ENCODE measurements around the gene DONSON. TPM values are rescaled to one million over a fixed set of nuclear protein-coding genes. Genes with fewer than 3 reads are reported as not detected.

DONSON gene
- total and polyA plus RNA-seq, 2 of the 13 experiments (the other 11 are each of a cell fraction or from before 2014, with no cell fraction given) = 35.4 to 63.6 TPM

DNA sequence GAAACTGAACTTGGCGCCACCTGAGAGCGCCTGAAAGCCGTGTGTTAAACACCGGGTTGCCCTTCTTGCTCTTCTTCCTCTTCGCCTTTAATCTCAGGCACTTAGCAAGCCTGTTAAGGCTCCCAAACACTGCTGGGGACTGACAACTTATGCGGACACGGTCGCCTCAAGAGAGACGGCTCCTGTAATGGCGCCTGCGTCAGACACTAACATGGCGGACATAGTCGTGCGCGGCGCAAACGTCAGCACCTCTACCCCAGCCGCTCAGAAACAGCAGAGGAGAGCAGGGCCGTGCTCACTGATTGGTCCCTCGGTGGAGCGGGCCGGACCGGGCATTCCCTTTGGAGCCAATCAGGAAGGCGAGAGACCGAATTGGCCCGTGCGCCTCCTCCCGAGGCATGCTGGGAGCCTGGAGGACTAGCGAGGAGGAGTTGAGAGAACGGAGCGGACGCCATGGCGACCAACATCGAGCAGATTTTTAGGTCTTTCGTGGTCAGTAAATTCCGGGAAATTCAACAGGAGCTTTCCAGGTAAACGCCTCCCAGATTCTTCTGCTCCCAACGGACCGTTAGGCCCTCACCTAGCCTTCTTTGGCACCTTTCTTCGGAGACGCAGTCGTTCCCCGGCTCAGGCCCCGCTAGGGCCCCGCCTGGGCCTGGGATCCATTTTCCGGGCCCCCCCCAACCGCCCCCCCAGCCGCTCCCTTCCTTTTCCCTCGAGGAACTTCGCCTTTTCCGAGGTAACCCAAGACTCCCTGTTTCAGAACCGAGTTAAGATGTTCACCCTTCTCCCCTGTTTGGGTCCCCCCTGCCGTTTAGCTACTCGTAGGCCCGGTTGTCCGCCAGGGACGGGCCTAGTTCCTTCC lies 45.6 kb downstream of the DONSON start, which contains the start of gene SON (continued):
- TF ChIP-seq KAT2B (IDR thresholded peaks at IDR 0.05; ENCODE audit: borderline replicate concordance, low read depth, low read length) (no peak), MBNL3 (CRISPR knock-in tag; conservative IDR thresholded peaks at IDR 0.05) (no peak), RORA (CRISPR knock-in tag; IDR thresholded peaks at IDR 0.05) (no peak), ZNF556 (CRISPR knock-in tag; IDR thresholded peaks at IDR 0.05; ENCODE audit: borderline replicate concordance) (no peak; the same call in 1 of the 2 replicates), SOX6 (IDR thresholded peaks at IDR 0.05) (no peak), SOX6 (CRISPR knock-in tag; IDR thresholded peaks at IDR 0.05) (0 out of 2 replicates have a peak, but pooled peaks have one; percentile 8), ZNF879 (CRISPR knock-in tag; IDR thresholded peaks at IDR 0.05) (no peak; the same call in 1 of the 2 replicates), PAF1 (CRISPR knock-in tag; IDR thresholded peaks at IDR 0.05) (no peak), ZNF724P (CRISPR knock-in tag; IDR thresholded peaks at IDR 0.05; ENCODE audit: borderline replicate concordance) (no peak), ZNF607 (CRISPR knock-in tag; IDR thresholded peaks at IDR 0.05; ENCODE audit: borderline replicate concordance) (peak; percentile 67; the same call in 1 of the 2 replicates), FOXA3 (CRISPR knock-in tag; IDR thresholded peaks at IDR 0.05) (no peak; the same call in 1 of the 2 replicates), FOXM1 (CRISPR knock-in tag; IDR thresholded peaks at IDR 0.05) (no peak), ZMAT3 (CRISPR knock-in tag; conservative IDR thresholded peaks at IDR 0.05) (peak; percentile 58; the same call in 1 of the 2 replicates), SRF (IDR thresholded peaks at IDR 0.05; ENCODE audit: low read depth, low read length) (no peak), ZBTB20 (CRISPR knock-in tag; IDR thresholded peaks at IDR 0.05; ENCODE audit: borderline replicate concordance, low read depth) (no peak), ZFP1 (CRISPR knock-in tag; IDR thresholded peaks at IDR 0.05) (no peak; the same call in 1 of the 2 replicates)
- TF ChIP-seq, protein P1, sequence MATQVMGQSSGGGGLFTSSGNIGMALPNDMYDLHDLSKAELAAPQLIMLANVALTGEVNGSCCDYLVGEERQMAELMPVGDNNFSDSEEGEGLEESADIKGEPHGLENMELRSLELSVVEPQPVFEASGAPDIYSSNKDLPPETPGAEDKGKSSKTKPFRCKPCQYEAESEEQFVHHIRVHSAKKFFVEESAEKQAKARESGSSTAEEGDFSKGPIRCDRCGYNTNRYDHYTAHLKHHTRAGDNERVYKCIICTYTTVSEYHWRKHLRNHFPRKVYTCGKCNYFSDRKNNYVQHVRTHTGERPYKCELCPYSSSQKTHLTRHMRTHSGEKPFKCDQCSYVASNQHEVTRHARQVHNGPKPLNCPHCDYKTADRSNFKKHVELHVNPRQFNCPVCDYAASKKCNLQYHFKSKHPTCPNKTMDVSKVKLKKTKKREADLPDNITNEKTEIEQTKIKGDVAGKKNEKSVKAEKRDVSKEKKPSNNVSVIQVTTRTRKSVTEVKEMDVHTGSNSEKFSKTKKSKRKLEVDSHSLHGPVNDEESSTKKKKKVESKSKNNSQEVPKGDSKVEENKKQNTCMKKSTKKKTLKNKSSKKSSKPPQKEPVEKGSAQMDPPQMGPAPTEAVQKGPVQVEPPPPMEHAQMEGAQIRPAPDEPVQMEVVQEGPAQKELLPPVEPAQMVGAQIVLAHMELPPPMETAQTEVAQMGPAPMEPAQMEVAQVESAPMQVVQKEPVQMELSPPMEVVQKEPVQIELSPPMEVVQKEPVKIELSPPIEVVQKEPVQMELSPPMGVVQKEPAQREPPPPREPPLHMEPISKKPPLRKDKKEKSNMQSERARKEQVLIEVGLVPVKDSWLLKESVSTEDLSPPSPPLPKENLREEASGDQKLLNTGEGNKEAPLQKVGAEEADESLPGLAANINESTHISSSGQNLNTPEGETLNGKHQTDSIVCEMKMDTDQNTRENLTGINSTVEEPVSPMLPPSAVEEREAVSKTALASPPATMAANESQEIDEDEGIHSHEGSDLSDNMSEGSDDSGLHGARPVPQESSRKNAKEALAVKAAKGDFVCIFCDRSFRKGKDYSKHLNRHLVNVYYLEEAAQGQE (IDR thresholded peaks at IDR 0.05; ENCODE audit: borderline replicate concordance in 1 of 2, low read depth in 1 of 2, low read length in 2 of 2) = no peak
- TF ChIP-seq, protein P2, sequence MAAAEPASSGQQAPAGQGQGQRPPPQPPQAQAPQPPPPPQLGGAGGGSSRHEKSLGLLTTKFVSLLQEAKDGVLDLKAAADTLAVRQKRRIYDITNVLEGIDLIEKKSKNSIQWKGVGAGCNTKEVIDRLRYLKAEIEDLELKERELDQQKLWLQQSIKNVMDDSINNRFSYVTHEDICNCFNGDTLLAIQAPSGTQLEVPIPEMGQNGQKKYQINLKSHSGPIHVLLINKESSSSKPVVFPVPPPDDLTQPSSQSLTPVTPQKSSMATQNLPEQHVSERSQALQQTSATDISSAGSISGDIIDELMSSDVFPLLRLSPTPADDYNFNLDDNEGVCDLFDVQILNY (CRISPR knock-in tag; conservative IDR thresholded peaks at IDR 0.05) = 0 out of 2 replicates have a peak, but pooled peaks have one; percentile 43
- TF ChIP-seq, protein P3, sequence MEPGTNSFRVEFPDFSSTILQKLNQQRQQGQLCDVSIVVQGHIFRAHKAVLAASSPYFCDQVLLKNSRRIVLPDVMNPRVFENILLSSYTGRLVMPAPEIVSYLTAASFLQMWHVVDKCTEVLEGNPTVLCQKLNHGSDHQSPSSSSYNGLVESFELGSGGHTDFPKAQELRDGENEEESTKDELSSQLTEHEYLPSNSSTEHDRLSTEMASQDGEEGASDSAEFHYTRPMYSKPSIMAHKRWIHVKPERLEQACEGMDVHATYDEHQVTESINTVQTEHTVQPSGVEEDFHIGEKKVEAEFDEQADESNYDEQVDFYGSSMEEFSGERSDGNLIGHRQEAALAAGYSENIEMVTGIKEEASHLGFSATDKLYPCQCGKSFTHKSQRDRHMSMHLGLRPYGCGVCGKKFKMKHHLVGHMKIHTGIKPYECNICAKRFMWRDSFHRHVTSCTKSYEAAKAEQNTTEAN (CRISPR knock-in tag; conservative IDR thresholded peaks at IDR 0.05) = no peak; the same call in 1 of the 2 replicates
- TF ChIP-seq, protein P4, sequence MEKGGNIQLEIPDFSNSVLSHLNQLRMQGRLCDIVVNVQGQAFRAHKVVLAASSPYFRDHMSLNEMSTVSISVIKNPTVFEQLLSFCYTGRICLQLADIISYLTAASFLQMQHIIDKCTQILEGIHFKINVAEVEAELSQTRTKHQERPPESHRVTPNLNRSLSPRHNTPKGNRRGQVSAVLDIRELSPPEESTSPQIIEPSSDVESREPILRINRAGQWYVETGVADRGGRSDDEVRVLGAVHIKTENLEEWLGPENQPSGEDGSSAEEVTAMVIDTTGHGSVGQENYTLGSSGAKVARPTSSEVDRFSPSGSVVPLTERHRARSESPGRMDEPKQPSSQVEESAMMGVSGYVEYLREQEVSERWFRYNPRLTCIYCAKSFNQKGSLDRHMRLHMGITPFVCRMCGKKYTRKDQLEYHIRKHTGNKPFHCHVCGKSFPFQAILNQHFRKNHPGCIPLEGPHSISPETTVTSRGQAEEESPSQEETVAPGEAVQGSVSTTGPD (CRISPR knock-in tag; IDR thresholded peaks at IDR 0.05) = no peak
- TF ChIP-seq, protein P5, sequence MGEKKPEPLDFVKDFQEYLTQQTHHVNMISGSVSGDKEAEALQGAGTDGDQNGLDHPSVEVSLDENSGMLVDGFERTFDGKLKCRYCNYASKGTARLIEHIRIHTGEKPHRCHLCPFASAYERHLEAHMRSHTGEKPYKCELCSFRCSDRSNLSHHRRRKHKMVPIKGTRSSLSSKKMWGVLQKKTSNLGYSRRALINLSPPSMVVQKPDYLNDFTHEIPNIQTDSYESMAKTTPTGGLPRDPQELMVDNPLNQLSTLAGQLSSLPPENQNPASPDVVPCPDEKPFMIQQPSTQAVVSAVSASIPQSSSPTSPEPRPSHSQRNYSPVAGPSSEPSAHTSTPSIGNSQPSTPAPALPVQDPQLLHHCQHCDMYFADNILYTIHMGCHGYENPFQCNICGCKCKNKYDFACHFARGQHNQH (CRISPR knock-in tag; IDR thresholded peaks at IDR 0.05) = 0 out of 2 replicates have a peak, but pooled peaks have one; percentile 22
